OCI-LY3 (cell line): Measurements from ENCODE around the gene PDXP.
"Not testable (repeated sequence)": the region's sequence is repeated elsewhere in the genome, so short reads cannot be mapped to it uniquely, and the experiment has no call there.

Experiments
- H2AFZ ChIP-seq: fragments of 200-600, 300-600 bp; shearing (Covaris generic); 2 replicates; pipeline ENCODE4 v1.6.0; 2014; ENCODE audit warnings: antibody characterized with exemption, low read depth, low read length
- H3K27ac ChIP-seq: fragments of 200-600, 300-600 bp; sonication (generic); 2 replicates; pipeline ENCODE4 v1.5.1; 2014; ENCODE audit warnings: mild to moderate bottlenecking, low read length, moderate library complexity, mixed read lengths
- H3K27me3 ChIP-seq: fragments of 200-600, 300-600 bp; sonication (generic); 2 replicates; pipeline ENCODE4 v1.6.1; 2014; ENCODE audit warnings: low read depth, low read length, mixed read lengths
- H3K36me3 ChIP-seq: fragments of 200-600, 300-600 bp; sonication (generic); replicated peaks from 2 replicates; pipeline ENCODE3; 2014; ENCODE audit warnings: low read depth, low read length, mixed read lengths
- H3K4me1 ChIP-seq: fragments of 300-600, 200-600 bp; sonication (generic); 2 replicates; pipeline ENCODE4 v1.6.1; 2014; ENCODE audit warnings: low read length, mixed read lengths
- H3K4me2 ChIP-seq: fragments of 200-600, 300-600 bp; sonication (generic); 2 replicates; pipeline ENCODE4 v1.6.1; 2014; ENCODE audit warnings: low read length, mixed read lengths
- H3K4me3 ChIP-seq: fragments of 300-600, 200-600 bp; sonication (generic); 2 replicates; pipeline ENCODE4 v1.5.1; 2014; ENCODE audit warnings: antibody characterized with exemption, mild to moderate bottlenecking, low read length, moderate library complexity
- H3K79me2 ChIP-seq: fragments of 300-600, 200-600 bp; shearing (Covaris generic); 2 replicates; pipeline ENCODE4 v1.6.1; 2014; ENCODE audit warnings: mild to moderate bottlenecking, low read length, mixed read lengths
- H3K9ac ChIP-seq: fragments of 300-600, 200-600 bp; shearing (Covaris generic); 2 replicates; pipeline ENCODE4 v1.6.0; 2014; ENCODE audit warnings: mild to moderate bottlenecking, low read length, moderate library complexity
- H3K9me3 ChIP-seq: fragments of 200-600, 300-600 bp; shearing (Covaris generic); 2 replicates; pipeline ENCODE4 v1.6.1; 2014; ENCODE audit warnings: low read length, mixed read lengths; ENCODE audit not compliant: insufficient read depth
- H4K20me1 ChIP-seq: fragments of 200-600, 300-600 bp; sonication (generic); 2 replicates; pipeline ENCODE4 v1.6.1; 2016; ENCODE audit warnings: low read length, mixed read lengths; ENCODE audit not compliant: insufficient read depth
- EZH2phosphoT487 ChIP-seq: fragments of 200-600 bp; shearing (Covaris generic); IDR thresholded peaks from 2 replicates; pipeline ENCODE4 v1.6.1; 2018; ENCODE audit warnings: antibody characterized with exemption, mixed run types, low read depth
- TF ChIP-seq, protein P1 (sequence below): fragments of 200-600, 300-600 bp; sonication (generic); IDR thresholded peaks from 2 replicates; pipeline ENCODE4 v1.5.1; 2014; ENCODE audit warnings: antibody characterized with exemption, low read length, low read depth

PDXP gene

GRCh38 chr22:37690901-37691504 is 32.5 kb downstream of the PDXP start:
- no peak overlapping the region for H3K27ac ChIP-seq

GRCh38 chr22:37692627-37693285 is 34.2 kb downstream of the PDXP start:
- Histone ChIP-seq H3K4me1 (no peaks in the 10 kb centered on the region), H3K79me2 (peaks cover 6% of the 10 kb centered on the region; the same call in 1 of the 2 replicates), H3K36me3 (peaks cover 33% of the 10 kb centered on the region), H3K27me3 (no peaks in the 10 kb centered on the region), H3K9ac (no peak overlapping the region), H3K4me2 (no peak overlapping the region), H3K27ac (no peak overlapping the region), H3K9me3 (no peaks in the 10 kb centered on the region), H2AFZ (no peak overlapping the region), H3K4me3 (no peak overlapping the region), H4K20me1 (no peaks in the 10 kb centered on the region)
- TF ChIP-seq, protein P1, sequence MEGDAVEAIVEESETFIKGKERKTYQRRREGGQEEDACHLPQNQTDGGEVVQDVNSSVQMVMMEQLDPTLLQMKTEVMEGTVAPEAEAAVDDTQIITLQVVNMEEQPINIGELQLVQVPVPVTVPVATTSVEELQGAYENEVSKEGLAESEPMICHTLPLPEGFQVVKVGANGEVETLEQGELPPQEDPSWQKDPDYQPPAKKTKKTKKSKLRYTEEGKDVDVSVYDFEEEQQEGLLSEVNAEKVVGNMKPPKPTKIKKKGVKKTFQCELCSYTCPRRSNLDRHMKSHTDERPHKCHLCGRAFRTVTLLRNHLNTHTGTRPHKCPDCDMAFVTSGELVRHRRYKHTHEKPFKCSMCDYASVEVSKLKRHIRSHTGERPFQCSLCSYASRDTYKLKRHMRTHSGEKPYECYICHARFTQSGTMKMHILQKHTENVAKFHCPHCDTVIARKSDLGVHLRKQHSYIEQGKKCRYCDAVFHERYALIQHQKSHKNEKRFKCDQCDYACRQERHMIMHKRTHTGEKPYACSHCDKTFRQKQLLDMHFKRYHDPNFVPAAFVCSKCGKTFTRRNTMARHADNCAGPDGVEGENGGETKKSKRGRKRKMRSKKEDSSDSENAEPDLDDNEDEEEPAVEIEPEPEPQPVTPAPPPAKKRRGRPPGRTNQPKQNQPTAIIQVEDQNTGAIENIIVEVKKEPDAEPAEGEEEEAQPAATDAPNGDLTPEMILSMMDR = no peak
- TF ChIP-seq EZH2phosphoT487 = no peak

More at GRCh38 chr22:37690901-37691504, 32.5 kb downstream of the PDXP start:
- H2AFZ ChIP-seq = no peak overlapping the region
- no peak overlapping the region for H3K9ac ChIP-seq
- peaks cover 21% of the 10 kb centered on the region for H3K79me2 ChIP-seq
- no peak overlapping the region for H3K4me3 ChIP-seq
- H3K36me3 ChIP-seq = peaks cover 33% of the 10 kb centered on the region
- H4K20me1 ChIP-seq = no peaks in the 10 kb centered on the region
- TF ChIP-seq, protein P1 = no peak
- no peak for TF ChIP-seq EZH2phosphoT487
- peaks cover 7% of the 10 kb centered on the region; the same call in 1 of the 2 replicates for H3K4me1 ChIP-seq
- no peaks in the 10 kb centered on the region for H3K9me3 ChIP-seq
- H3K4me2 ChIP-seq = no peak overlapping the region
- no peaks in the 10 kb centered on the region for H3K27me3 ChIP-seq

- not testable (repeated sequence) for H3K4me3 ChIP-seq, H3K9ac ChIP-seq, H2AFZ ChIP-seq, H3K9me3 ChIP-seq, H3K4me2 ChIP-seq, H3K4me1 ChIP-seq, H3K27ac ChIP-seq, H4K20me1 ChIP-seq, H3K79me2 ChIP-seq, H3K27me3 ChIP-seq
- H3K36me3 ChIP-seq = peaks cover 22% of the 10 kb centered on the region
Observed at GRCh38 chr22:37694131-37694530, 35.6 kb downstream of the PDXP start.

- not testable (repeated sequence) for H3K4me3 ChIP-seq, H3K4me2 ChIP-seq, H3K27ac ChIP-seq, H3K79me2 ChIP-seq, H3K9ac ChIP-seq, H3K27me3 ChIP-seq, H2AFZ ChIP-seq, H3K4me1 ChIP-seq, H3K9me3 ChIP-seq, H4K20me1 ChIP-seq
- H3K36me3 ChIP-seq = peaks cover 18% of the 10 kb centered on the region
Observed at GRCh38 chr22:37696260-37696656, 37.7 kb downstream of the PDXP start.

- Histone ChIP-seq H3K9ac (no peak within 1 kb of the TSS), H3K36me3 (peaks cover 12% of the 10 kb centered on the region), H3K27ac (no peak within 1 kb of the TSS), H3K4me1 (no peaks in the 10 kb centered on the region), H3K27me3 (no peaks in the 10 kb centered on the region), H4K20me1 (no peaks in the 10 kb centered on the region), H3K4me3 (no peak within 1 kb of the TSS), H3K4me2 (no peak within 1 kb of the TSS), H3K79me2 (no peaks in the 10 kb centered on the region), H3K9me3 (no peaks in the 10 kb centered on the region), H2AFZ (no peak within 1 kb of the TSS)
- no peak for TF ChIP-seq EZH2phosphoT487
- TF ChIP-seq, protein P1 = no peak
Observed at GRCh38 chr22:37696657-37697537, 38.4 kb downstream of the PDXP start, which contains the start of gene TRIOBP. Gene TRIOBP (plus strand): TSS chr22:37697048. CDS start chr22:37701366, 4,318 bp downstream.
